ENCODE measurements around the gene PTTG1IP.

DNA sequence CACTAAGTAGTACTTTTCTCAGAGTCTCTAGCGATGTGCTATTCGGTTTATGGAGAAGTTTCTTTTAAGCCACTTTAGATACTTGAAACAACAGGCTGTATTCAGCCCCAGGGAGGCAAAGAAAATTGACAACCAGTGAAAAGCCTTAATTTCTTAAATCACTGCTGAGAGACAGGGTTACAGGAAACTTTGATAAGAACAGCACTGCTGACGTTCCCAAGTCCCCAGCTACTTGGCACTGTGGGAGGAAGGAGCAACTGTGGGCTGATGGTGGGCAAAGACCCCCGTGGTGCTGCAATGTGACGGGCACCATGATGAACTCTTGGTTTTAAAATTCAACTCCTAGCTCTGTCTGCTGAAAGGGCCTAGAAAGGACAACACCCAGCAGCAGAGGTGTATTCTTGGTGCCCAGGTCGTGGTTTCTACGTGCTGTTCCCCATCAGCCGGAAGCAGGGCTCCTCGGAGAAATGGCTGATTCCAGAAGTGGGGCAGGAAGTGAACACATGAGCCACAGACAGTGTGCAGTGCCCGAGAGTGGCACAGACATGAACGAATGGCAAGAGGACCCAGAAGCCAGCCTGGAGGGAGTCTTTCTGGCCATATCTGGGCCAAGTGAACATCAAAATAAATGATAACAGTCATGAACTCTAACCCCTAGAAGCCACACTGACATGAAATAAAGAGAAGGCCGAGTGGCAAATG, 5.3 kb downstream of the PTTG1IP start:
- no peak for TF ChIP-seq CTCF (conservative IDR thresholded peaks at IDR 0.05; ENCODE audit: low read depth, low read length)
- TF ChIP-seq CEBPB (IDR thresholded peaks at IDR 0.05; ENCODE audit: low read depth, low read length): no peak
- no peak for TF ChIP-seq POLR2A (IDR thresholded peaks at IDR 0.05; ENCODE audit: low read depth, low read length)
- TF ChIP-seq SMC3 (IDR thresholded peaks at IDR 0.05; ENCODE audit: low read depth, low read length): no peak
- TF ChIP-seq BHLHE40 (IDR thresholded peaks at IDR 0.05; ENCODE audit: low read depth, low read length): no peak
- no peak for TF ChIP-seq FOS (IDR thresholded peaks at IDR 0.05; ENCODE audit: low read depth, low read length)

Data from IMR-90 (cell line).